GM20431 (cell line): Measurements from ENCODE around the gene CHRM2.

Experiments used
- in situ Hi-C: fragments of 300-500 bp; cut with MseI, MboI; formaldehyde crosslinking; loops from one replicate; pipeline ENCODE4 v1.15.0; 2020; ENCODE audit warnings: low sequenced_read_pairs; ENCODE audit not compliant: unreplicated experiment

CHRM2 gene

GRCh38 chr7:136953386-136953785 is 84.9 kb downstream of the CHRM2 start:
- in situ Hi-C loops, result no loop called here

- in situ Hi-C loops, result no loop called here
Measured at GRCh38 chr7:136956232-136956631, 87.8 kb downstream of the CHRM2 start.

- in situ Hi-C loops, result no loop called here
Measured at GRCh38 chr7:136956671-136957070, 88.2 kb downstream of the CHRM2 start.

- in situ Hi-C loops, result no loop called here
Measured at GRCh38 chr7:136957391-136957790, 88.9 kb downstream of the CHRM2 start.

- in situ Hi-C loops, result no loop called here
Measured at GRCh38 chr7:136958016-136958415, 89.6 kb downstream of the CHRM2 start.

GRCh38 chr7:136964347-136964746 is 95.9 kb downstream of the CHRM2 start:
- in situ Hi-C loops, result no loop called here

GRCh38 chr7:136966825-136967224 is 98.4 kb downstream of the CHRM2 start:
- in situ Hi-C loops, result no loop called here

- in situ Hi-C loops, result no loop called here
Measured at GRCh38 chr7:136969761-136970160, 101.3 kb downstream of the CHRM2 start.

- in situ Hi-C loops, result no loop called here
Measured at GRCh38 chr7:136971776-136972175, 103.3 kb downstream of the CHRM2 start.

GRCh38 chr7:136976504-136977251 is 108.2 kb downstream of the CHRM2 start:
- in situ Hi-C loops, result no loop called here

- in situ Hi-C loops, result no loop called here
Measured at GRCh38 chr7:136993377-136993776, 124.9 kb downstream of the CHRM2 start.

GRCh38 chr7:136997735-136998134 is 129.3 kb downstream of the CHRM2 start:
- in situ Hi-C loops, result no loop called here

- in situ Hi-C loops, result no loop called here
Measured at GRCh38 chr7:136998495-136998894, 130.0 kb downstream of the CHRM2 start.

- in situ Hi-C loops, result no loop called here
Measured at GRCh38 chr7:137000621-137001020, 132.2 kb downstream of the CHRM2 start.

- in situ Hi-C loops, result no loop called here
Measured at GRCh38 chr7:137001041-137001440, 132.6 kb downstream of the CHRM2 start.

- in situ Hi-C loops, result no loop called here
Measured at GRCh38 chr7:137001478-137001877, 133.0 kb downstream of the CHRM2 start.

- in situ Hi-C loops, result no loop called here
Measured at GRCh38 chr7:137003086-137003485, 134.6 kb downstream of the CHRM2 start.

GRCh38 chr7:137003566-137003965 is 135.1 kb downstream of the CHRM2 start:
- in situ Hi-C loops, result no loop called here

GRCh38 chr7:137005873-137006272 is 137.4 kb downstream of the CHRM2 start:
- in situ Hi-C loops, result no loop called here

GRCh38 chr7:137006293-137006692 is 137.8 kb downstream of the CHRM2 start:
- in situ Hi-C loops, result no loop called here

GRCh38 chr7:137007001-137007694 is 138.7 kb downstream of the CHRM2 start:
- in situ Hi-C loops, result no loop called here

GRCh38 chr7:137009404-137009803 is 141.0 kb downstream of the CHRM2 start:
- in situ Hi-C loops, result no loop called here
